GM12891 (cell line): ENCODE data around the gene MYLK.

Experiments used
- PAX5 ChIP-seq: IDR thresholded peaks from 2 replicates; pipeline ENCODE4 v1.6.1; 2011; ENCODE audit warnings: low read length, moderate library complexity, mild to moderate bottlenecking; ENCODE audit not compliant: insufficient read depth, severe bottlenecking
- POLR2A ChIP-seq: IDR thresholded peaks from 2 replicates; pipeline ENCODE4 v1.6.1; 2011; ENCODE audit warnings: low read depth, low read length, control low read depth
- POLR2AphosphoS5 ChIP-seq: IDR thresholded peaks from 2 replicates; pipeline ENCODE4 v1.6.1; 2011; ENCODE audit warnings: low read depth, low read length, control low read depth
- TAF1 ChIP-seq: IDR thresholded peaks from 2 replicates; pipeline ENCODE4 v1.6.1; 2011; ENCODE audit warnings: low read depth, low read length, control low read depth

GRCh38 chr3:123750209-123750608 is 133.9 kb downstream of the MYLK start:
- TF ChIP-seq TAF1 (no peak), POLR2A (no peak), POLR2AphosphoS5 (no peak), PAX5 (no peak)
